ENCODE measurements around the gene HOXD9.

GRCh38 chr2:176147800-176148496 lies 25.4 kb downstream of the HOXD9 start:
- TF ChIP-seq CTCF (IDR thresholded peaks at IDR 0.05): no peak
- no peak for TF ChIP-seq POLR2A (IDR thresholded peaks at IDR 0.05)
